Lower leg skin (tissue), 3 donors: ENCODE measurements around the gene TBC1D21.

Source experiments
- POLR2A ChIP-seq, 2 donors: fragments of 450-650 bp; IDR thresholded peaks; one replicate each; pipeline ENCODE4 v1.6.1; 2016 to 2017; ENCODE audit warnings: antibody characterized with exemption in 2 of 2, mild to moderate bottlenecking in 1 of 2, moderate library complexity in 1 of 2
- TF ChIP-seq, protein P1 (sequence below), 3 donors: fragments of 450-650 bp; IDR thresholded peaks; one replicate each; pipeline ENCODE4 v1.5.1; 2016; ENCODE audit warnings: antibody characterized with exemption in 3 of 3, mild to moderate bottlenecking in 3 of 3, moderate library complexity in 2 of 3

DNA sequence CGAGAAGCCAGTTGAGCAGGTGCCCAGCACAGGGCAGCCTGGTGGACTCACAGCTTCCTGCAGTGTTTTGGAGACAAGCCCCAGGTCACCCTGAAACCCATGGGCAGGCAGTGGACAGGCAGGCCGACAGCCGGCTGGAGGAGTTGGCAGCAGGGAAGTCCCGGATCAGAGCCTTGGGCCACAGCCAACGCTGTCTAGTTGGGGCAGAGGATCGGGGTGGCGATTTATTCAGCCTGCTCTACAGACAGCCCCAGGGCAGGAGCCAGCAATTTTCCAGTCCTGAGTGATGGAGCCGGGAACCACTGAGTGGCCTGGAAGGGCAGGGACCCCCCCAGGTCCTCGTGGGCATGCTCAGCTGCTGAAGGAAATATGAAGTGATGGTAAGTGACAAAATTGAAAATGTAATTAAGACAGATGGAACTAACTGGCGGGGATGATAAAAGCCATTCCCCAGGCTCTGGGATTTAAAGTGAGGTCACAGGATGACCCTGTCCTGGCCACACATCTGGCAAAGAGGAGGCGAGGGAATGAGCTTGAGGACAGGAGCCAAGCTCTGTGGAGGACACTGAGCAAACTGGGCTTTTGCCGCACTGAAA, 34.4 kb upstream of the TBC1D21 start:
- TF ChIP-seq POLR2A (IDR thresholded peaks at IDR 0.05): no peak
- TF ChIP-seq, protein P1, sequence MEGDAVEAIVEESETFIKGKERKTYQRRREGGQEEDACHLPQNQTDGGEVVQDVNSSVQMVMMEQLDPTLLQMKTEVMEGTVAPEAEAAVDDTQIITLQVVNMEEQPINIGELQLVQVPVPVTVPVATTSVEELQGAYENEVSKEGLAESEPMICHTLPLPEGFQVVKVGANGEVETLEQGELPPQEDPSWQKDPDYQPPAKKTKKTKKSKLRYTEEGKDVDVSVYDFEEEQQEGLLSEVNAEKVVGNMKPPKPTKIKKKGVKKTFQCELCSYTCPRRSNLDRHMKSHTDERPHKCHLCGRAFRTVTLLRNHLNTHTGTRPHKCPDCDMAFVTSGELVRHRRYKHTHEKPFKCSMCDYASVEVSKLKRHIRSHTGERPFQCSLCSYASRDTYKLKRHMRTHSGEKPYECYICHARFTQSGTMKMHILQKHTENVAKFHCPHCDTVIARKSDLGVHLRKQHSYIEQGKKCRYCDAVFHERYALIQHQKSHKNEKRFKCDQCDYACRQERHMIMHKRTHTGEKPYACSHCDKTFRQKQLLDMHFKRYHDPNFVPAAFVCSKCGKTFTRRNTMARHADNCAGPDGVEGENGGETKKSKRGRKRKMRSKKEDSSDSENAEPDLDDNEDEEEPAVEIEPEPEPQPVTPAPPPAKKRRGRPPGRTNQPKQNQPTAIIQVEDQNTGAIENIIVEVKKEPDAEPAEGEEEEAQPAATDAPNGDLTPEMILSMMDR (IDR thresholded peaks at IDR 0.05): no peak
